Ectodermal cell (in vitro differentiated cells): Measurements from ENCODE around the gene GRIN3B.

Experiments used
- H3K27ac ChIP-seq: 2 replicates; pipeline ENCODE4 v1.7.0; 2013; ENCODE audit warnings: mild to moderate bottlenecking, low read depth, low read length; ENCODE audit not compliant: insufficient read depth, poor library complexity, severe bottlenecking
- H3K27me3 ChIP-seq: 2 replicates; pipeline ENCODE4 v1.7.0; 2013; ENCODE audit warnings: mild to moderate bottlenecking, low read length; ENCODE audit not compliant: insufficient read depth, control insufficient read depth, poor library complexity, severe bottlenecking
- H3K36me3 ChIP-seq: one replicate; pipeline ENCODE4 v1.7.0; 2013; ENCODE audit warnings: low read length; ENCODE audit not compliant: control insufficient read depth, insufficient read depth
- H3K4me1 ChIP-seq: one replicate; pipeline ENCODE4 v1.7.0; 2013; ENCODE audit warnings: low read length; ENCODE audit not compliant: control insufficient read depth, insufficient read depth
- H3K4me3 ChIP-seq: 2 replicates; pipeline ENCODE4 v1.7.0; 2013; ENCODE audit warnings: low read depth, low read length, control low read depth; ENCODE audit not compliant: insufficient read depth
- H3K9me3 ChIP-seq: 2 replicates; pipeline ENCODE4 v1.7.0; 2013; ENCODE audit warnings: mild to moderate bottlenecking, low read length, moderate library complexity; ENCODE audit not compliant: control insufficient read depth
- WGBS, 2 experiments: methylation state at CpG; one replicate each; pipeline ENCODE4 v1.1.7; 2013; ENCODE audit warnings: missing lambda C conversion rate in 2 of 2; 5-methylcytosine and 5-hydroxymethylcytosine counted together

GRIN3B gene

GRCh38 chr19:1052349-1052975 lies 52.2 kb downstream of the GRIN3B start:
- H3K27me3 ChIP-seq = no peaks in the 10 kb centered on the region
- no peak overlapping the region for H3K4me3 ChIP-seq
- H3K27ac ChIP-seq = no peak overlapping the region
- H3K9me3 ChIP-seq = no peaks in the 10 kb centered on the region
- H3K4me1 ChIP-seq = no peaks in the 10 kb centered on the region
- H3K36me3 ChIP-seq = peaks cover 10% of the 10 kb centered on the region
- 78 to 89% methylated on average over 2 to 3 of the region's 5 CpGs for WGBS, 2 experiments

- Histone ChIP-seq H3K27me3 (no peaks in the 10 kb centered on the region), H3K9me3 (no peaks in the 10 kb centered on the region), H3K36me3 (peaks cover 10% of the 10 kb centered on the region), H3K4me3 (no peak overlapping the region), H3K4me1 (no peaks in the 10 kb centered on the region), H3K27ac (no peak overlapping the region)
- 93 to 94% methylated on average over 31 of the region's 31 CpGs for WGBS, 2 experiments
Measured at GRCh38 chr19:1053176-1054101, 53.2 kb downstream of the GRIN3B start.

GRCh38 chr19:1054102-1055027 lies 54.1 kb downstream of the GRIN3B start:
- Histone ChIP-seq H3K36me3 (peaks cover 10% of the 10 kb centered on the region), H3K27me3 (no peaks in the 10 kb centered on the region), H3K9me3 (no peaks in the 10 kb centered on the region), H3K4me3 (no peak overlapping the region), H3K27ac (no peak overlapping the region), H3K4me1 (no peaks in the 10 kb centered on the region)
- WGBS, 2 experiments = 95 to 96% methylated on average over 28 of the region's 28 CpGs

GRCh38 chr19:1055028-1055425 lies 54.8 kb downstream of the GRIN3B start:
- peaks cover 10% of the 10 kb centered on the region for H3K36me3 ChIP-seq
- H3K4me1 ChIP-seq = no peaks in the 10 kb centered on the region
- H3K9me3 ChIP-seq = no peaks in the 10 kb centered on the region
- H3K27ac ChIP-seq = no peak overlapping the region
- WGBS, 2 experiments = 92% methylated on average over 14 of the region's 14 CpGs
- H3K4me3 ChIP-seq = no peak overlapping the region
- H3K27me3 ChIP-seq = no peaks in the 10 kb centered on the region

- Histone ChIP-seq H3K4me1 (no peaks in the 10 kb centered on the region), H3K4me3 (no peak overlapping the region), H3K36me3 (peaks cover 10% of the 10 kb centered on the region), H3K27ac (no peak overlapping the region), H3K27me3 (no peaks in the 10 kb centered on the region), H3K9me3 (no peaks in the 10 kb centered on the region)
- 93 to 94% methylated on average over 20 of the region's 20 CpGs for WGBS, 2 experiments
Measured at GRCh38 chr19:1055886-1056620, 55.8 kb downstream of the GRIN3B start.

GRCh38 chr19:1057176-1057855 lies 57.1 kb downstream of the GRIN3B start:
- Histone ChIP-seq H3K27ac (no peak overlapping the region), H3K4me3 (no peak overlapping the region), H3K9me3 (no peaks in the 10 kb centered on the region), H3K36me3 (peaks cover 10% of the 10 kb centered on the region), H3K4me1 (no peaks in the 10 kb centered on the region), H3K27me3 (no peaks in the 10 kb centered on the region)
- 83 to 86% methylated on average over 3 of the region's 3 CpGs for WGBS, 2 experiments

GRCh38 chr19:1058112-1058511 lies 57.9 kb downstream of the GRIN3B start:
- H3K9me3 ChIP-seq = no peaks in the 10 kb centered on the region
- H3K4me3 ChIP-seq = no peak overlapping the region
- no peaks in the 10 kb centered on the region for H3K4me1 ChIP-seq
- no peak overlapping the region for H3K27ac ChIP-seq
- H3K36me3 ChIP-seq = peaks cover 10% of the 10 kb centered on the region
- H3K27me3 ChIP-seq = no peaks in the 10 kb centered on the region
- 95 to 97% methylated on average over 5 of the region's 5 CpGs for WGBS, 2 experiments
